ENCODE data around the gene MARK4.

Gene MARK4

GRCh38 chr19:45249261-45250033 is 1.6 kb upstream of the MARK4 start:
- no peak overlapping the region for H3K4me3 ChIP-seq (replicated peaks; ENCODE audit: low read depth, low read length)
- no peak for DNase-seq (ENCODE audit: low read depth)
- TF ChIP-seq CTCF (IDR thresholded peaks at IDR 0.05; ENCODE audit: low read length, missing control alignments): no peak

DNA sequence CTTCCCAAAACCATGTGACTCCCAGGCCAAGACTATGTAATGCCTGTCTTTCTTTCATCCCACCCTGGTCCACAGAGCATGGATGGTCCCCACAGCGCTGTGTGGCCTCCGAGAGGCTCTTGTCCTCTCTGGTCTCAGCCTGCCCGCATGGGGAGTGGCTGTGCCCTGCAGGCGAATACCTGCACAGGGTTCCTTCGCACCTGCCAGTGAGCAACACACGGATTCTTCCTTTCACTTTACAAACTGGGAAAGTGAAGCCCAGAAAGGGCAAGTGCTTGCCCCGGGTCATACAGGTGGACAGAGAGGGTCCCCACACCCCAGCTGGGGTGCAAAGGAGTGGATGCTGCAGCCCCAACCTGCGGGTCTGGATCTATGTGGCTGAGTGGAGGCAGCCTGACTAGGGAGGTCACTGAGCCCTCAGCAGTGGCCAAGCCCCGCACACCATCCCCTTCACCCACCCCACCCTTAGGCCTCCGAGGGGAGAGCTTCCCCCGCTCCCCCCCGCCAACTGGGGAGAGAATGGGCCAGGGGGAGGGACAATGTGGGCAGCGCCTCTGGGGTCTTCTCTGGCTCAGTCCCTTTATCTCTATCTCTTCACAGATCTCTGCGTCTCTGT is 747 bp upstream of the MARK4 start:
- TF ChIP-seq CTCF (IDR thresholded peaks at IDR 0.05; ENCODE audit: low read length, missing control alignments): no peak
- no peak for DNase-seq (ENCODE audit: low read depth)
- peak overlapping the region; percentile 62 for H3K4me3 ChIP-seq (replicated peaks; ENCODE audit: low read depth, low read length)

- DNase-seq (ENCODE audit: low read depth): no peak
- no peak for TF ChIP-seq CTCF (IDR thresholded peaks at IDR 0.05; ENCODE audit: low read length, missing control alignments)
- H3K4me3 ChIP-seq (replicated peaks; ENCODE audit: low read depth, low read length): peak overlapping the region; percentile 81
Measured at GRCh38 chr19:45251452-45252354, 632 bp downstream of the MARK4 start.

DNA sequence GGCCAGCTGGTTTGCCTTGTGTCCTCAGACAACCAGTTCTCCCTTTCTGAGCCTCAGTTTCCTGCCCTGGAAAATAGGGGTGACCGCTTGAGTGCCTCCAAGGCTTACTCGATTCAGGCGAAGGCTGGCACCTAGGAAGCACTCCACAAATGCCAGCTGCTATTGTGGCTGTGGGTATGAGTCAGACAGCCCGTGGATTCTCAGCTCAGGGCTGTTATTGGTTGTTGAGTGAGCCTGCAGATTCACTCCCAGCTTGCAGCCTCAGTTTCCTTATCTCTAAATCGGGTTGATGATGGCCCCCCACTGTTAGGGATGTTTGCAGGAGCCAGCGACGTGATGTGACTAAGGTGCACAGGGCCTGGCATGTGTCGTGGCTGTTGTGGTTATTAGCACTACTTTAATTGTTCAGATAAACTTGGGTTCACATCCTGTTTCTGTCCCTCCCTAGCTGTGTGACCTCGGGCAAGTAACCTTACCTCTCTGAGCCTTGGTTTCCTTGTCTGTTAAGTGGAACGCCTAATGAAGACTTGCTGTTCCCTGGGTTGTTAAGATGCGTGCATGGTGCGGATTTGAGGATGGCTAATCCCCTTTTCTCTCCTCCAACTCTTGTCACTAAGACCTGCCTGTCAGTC is 2.4 kb downstream of the MARK4 start:
- DNase-seq (ENCODE audit: low read depth): peak; percentile 29
- no peak for TF ChIP-seq CTCF (IDR thresholded peaks at IDR 0.05; ENCODE audit: low read length, missing control alignments)
- H3K4me3 ChIP-seq (replicated peaks; ENCODE audit: low read depth, low read length): peak overlapping the region; percentile 17

GRCh38 chr19:45254044-45254531 is 3.0 kb downstream of the MARK4 start:
- no peak overlapping the region for H3K4me3 ChIP-seq (replicated peaks; ENCODE audit: low read depth, low read length)
- TF ChIP-seq CTCF (IDR thresholded peaks at IDR 0.05; ENCODE audit: low read length, missing control alignments): peak; percentile 25
- DNase-seq (ENCODE audit: low read depth): no peak

DNA sequence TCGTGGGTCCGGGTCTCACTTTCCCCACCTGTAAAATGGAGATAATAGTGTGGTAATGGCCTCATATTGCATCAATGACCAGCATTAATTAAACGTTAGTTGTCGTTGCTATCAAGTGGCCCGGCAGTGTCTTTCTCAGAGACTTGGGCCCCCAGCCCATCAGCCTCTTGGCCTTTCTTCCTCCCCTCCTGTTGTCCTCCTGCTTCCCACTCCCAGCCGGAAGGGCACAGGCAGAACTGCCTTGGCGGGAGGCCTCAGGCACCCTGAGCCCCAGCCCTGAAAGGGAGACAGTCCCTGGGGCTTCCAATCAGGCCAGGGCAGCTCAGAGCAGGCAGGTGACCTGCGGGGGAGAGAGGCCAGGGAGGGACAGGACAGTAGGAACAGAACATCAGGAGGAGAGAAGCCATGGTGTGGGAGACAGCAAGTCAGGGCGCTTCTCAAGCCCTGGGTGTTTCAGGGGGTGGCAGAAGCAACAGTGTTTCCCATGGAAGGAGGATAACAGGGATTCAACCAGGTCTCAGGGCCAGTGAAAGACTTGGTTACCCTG is 4.6 kb downstream of the MARK4 start:
- no peak for DNase-seq (ENCODE audit: low read depth)
- H3K4me3 ChIP-seq (replicated peaks; ENCODE audit: low read depth, low read length): no peak overlapping the region
- no peak for TF ChIP-seq CTCF (IDR thresholded peaks at IDR 0.05; ENCODE audit: low read length, missing control alignments)
